Heart left ventricle (tissue), 16 donors: ENCODE results near the gene RBM33. TPM values are rescaled to one million over a fixed set of nuclear protein-coding genes. Genes with fewer than 3 reads are reported as not detected.

Source experiments
- ATAC-seq, 4 donors: fragments of 200-7000 bp; cut with Tn5 transposase; one replicate each; pipeline ENCODE4 v1.9.1; 2020 to 2022; ENCODE audit warnings: moderate library complexity in 4 of 4, mild to moderate bottlenecking in 3 of 4, moderate number of reproducible peaks in 1 of 4
- DNase-seq, 5 donors: peaks; one replicate each; pipeline ENCODE4 v3.0.0-alpha.2; 2020
- H3K27ac ChIP-seq, 12 donors: fragments of 200-600 bp; sonication (generic) in 4 of 12; one replicate each; pipeline versions ENCODE4 v1.5.0 to v1.8.0; 2016 to 2022; ENCODE audit warnings: mild to moderate bottlenecking in 2 of 12
- H3K27me3 ChIP-seq, 9 donors: fragments of 200-600 bp; sonication (generic) in 2 of 9; one replicate each; pipeline versions ENCODE4 v1.5.1 to v1.8.0; 2016 to 2022; ENCODE audit warnings: mild to moderate bottlenecking in 3 of 9
- H3K36me3 ChIP-seq, 9 donors: fragments of 200-600 bp; sonication (generic) in 2 of 9; one replicate each; pipeline versions ENCODE4 v1.5.0 to v1.8.0; 2018 to 2022; ENCODE audit warnings: mild to moderate bottlenecking in 2 of 9
- H3K4me1 ChIP-seq, 12 donors: fragments of 200-600 bp; sonication (generic) in 4 of 12; one replicate each; pipeline versions ENCODE4 v1.5.0 to v1.8.0; 2016 to 2022; ENCODE audit warnings: mild to moderate bottlenecking in 3 of 12
- H3K4me3 ChIP-seq, 12 donors: fragments of 200-600 bp; sonication (generic) in 4 of 12; one replicate each; pipeline versions ENCODE4 v1.5.0 to v1.8.0; 2017 to 2022; ENCODE audit warnings: mild to moderate bottlenecking in 9 of 12, moderate library complexity in 4 of 12
- H3K9me3 ChIP-seq, 12 donors: fragments of 200-600 bp; sonication (generic) in 4 of 12; one replicate each; pipeline versions ENCODE4 v1.5.0 to v1.8.0; 2016 to 2022; ENCODE audit warnings: mild to moderate bottlenecking in 1 of 12
- POLR2A ChIP-seq, 2 donors: fragments of 450-650 bp; IDR thresholded peaks; one replicate each; pipeline ENCODE4 v1.6.1; 2017; ENCODE audit warnings: antibody characterized with exemption in 2 of 2, mild to moderate bottlenecking in 2 of 2, moderate library complexity in 2 of 2
- WGBS, 4 donors: extraction: QIAGEN DNeasy Blood & Tissue Kit in 2 of 4; methylation state at CpG; one replicate each; pipeline versions ENCODE4 v1.1.5 to v1.1.7; 2013 to 2018; 5-methylcytosine and 5-hydroxymethylcytosine counted together
- intact Hi-C, 10 donors: fragments of 100-400 bp; cut with DNase I; formaldehyde crosslinking; loops; one replicate each; pipeline versions ENCODE4 v1.11.1 to v1.14.2; 2022
- polyA plus RNA-seq, 2 donors: library from polyadenylated mRNA; stranded (reverse); fragments of 200-250 nt; gene quantifications; one replicate each; pipeline ENCODE4 v1.2.3, GENCODE V29; 2013
- total RNA-seq, 9 donors: library from RNA; depleted of rRNA in 2 of 9; stranded (reverse); fragments of >200 nt in 2 of 9; fragmentation: NEBNext Ultra II Directional in 3 of 9; extraction: Animal tissue kit (Norgen Biotek cat#: 25700) in 3 of 9; gene quantifications; one replicate each; pipeline versions ENCODE4 v1.1.0 to v1.2.4, GENCODE V29; 2016 to 2023
- TF ChIP-seq, protein P1 (sequence below), 12 donors: fragments of 200-600 bp; sonication (generic) in 4 of 12; IDR thresholded peaks; one replicate each; pipeline versions ENCODE4 v1.5.0 to v1.8.0; 2018 to 2022; ENCODE audit warnings: antibody characterized with exemption in 12 of 12, mild to moderate bottlenecking in 5 of 12
- donor health status: ischemic (EF 13 %, LVEDD 7.1; RV severe dilation, severe dysfunction).
- donor health status: healthy with polysubstance abuse.
- donor health status: DM: no; HTN: yes; CAD: no.
- donor health status: DM: no; HTN: no; CAD: no.
- donor health status: ischemic (EF 25% LVEDD 6.9; RV normal size, moderate dysfunction).
- donor health status: ischemic (EF 25% LVEDD 5.7; RV mildly dilated, moderate dysfunction).
- donor health status: healthy.
- donor health status: DM: yes; HTN: yes; CAD: no.
- donor health status: ischemic (EF 35%, LVEDD 5.7; RV mildly dilated, moderate dysfunction).
- donor health status: nonischemic (EF 11% LVEDD 7.7; RV severe dilation, severe dysfunction).
- donor health status: DM: yes; HTN: yes; CAD: no.
- donor health status: PGD.
- donor health status: ischemic (EF 29% LVEDD 5.4; RV normal size, mild dysfunction).
- donor health status: nonischemic (EF 23%, LVEDD 6.1; RV moderate dilation, normal function).

The RBM33 gene
- total and polyA plus RNA-seq, 11 donors = 13.1 to 40.8 (median 30.2) TPM

GRCh38 chr7:155598810-155599210 lies 45.7 kb upstream of the RBM33 start:
- Histone ChIP-seq H3K27ac (no peak overlapping the region), H3K4me1 (peaks cover 0 to 10% (median 0%) of the 10 kb centered on the region in 12 donors), H3K9me3 (no peaks in the 10 kb centered on the region), H3K4me3 (no peak overlapping the region), H3K36me3 (no peaks in the 10 kb centered on the region), H3K27me3 (peaks cover 0 to 34% (median 4%) of the 10 kb centered on the region in 9 donors)
- intact Hi-C loops = loop anchor here (1.0 to 5.0 kb wide), 10 partner anchors 138 to 172 kb away; no protein-coding TSS in a partner anchor
- TF ChIP-seq, protein P1, sequence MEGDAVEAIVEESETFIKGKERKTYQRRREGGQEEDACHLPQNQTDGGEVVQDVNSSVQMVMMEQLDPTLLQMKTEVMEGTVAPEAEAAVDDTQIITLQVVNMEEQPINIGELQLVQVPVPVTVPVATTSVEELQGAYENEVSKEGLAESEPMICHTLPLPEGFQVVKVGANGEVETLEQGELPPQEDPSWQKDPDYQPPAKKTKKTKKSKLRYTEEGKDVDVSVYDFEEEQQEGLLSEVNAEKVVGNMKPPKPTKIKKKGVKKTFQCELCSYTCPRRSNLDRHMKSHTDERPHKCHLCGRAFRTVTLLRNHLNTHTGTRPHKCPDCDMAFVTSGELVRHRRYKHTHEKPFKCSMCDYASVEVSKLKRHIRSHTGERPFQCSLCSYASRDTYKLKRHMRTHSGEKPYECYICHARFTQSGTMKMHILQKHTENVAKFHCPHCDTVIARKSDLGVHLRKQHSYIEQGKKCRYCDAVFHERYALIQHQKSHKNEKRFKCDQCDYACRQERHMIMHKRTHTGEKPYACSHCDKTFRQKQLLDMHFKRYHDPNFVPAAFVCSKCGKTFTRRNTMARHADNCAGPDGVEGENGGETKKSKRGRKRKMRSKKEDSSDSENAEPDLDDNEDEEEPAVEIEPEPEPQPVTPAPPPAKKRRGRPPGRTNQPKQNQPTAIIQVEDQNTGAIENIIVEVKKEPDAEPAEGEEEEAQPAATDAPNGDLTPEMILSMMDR (IDR thresholded peaks at IDR 0.05) = peak; percentile 93 to 99 (median 96)
- no peak for TF ChIP-seq POLR2A (IDR thresholded peaks at IDR 0.05)
- WGBS, 4 donors = 10 to 12% (median 11%) methylated on average over 12 of the region's 12 CpGs
- ATAC-seq (peak in 3 of 4 donors; percentile 76 to 79 (median 77)), DNase-seq (peak; percentile 61 to 86 (median 75))

DNA sequence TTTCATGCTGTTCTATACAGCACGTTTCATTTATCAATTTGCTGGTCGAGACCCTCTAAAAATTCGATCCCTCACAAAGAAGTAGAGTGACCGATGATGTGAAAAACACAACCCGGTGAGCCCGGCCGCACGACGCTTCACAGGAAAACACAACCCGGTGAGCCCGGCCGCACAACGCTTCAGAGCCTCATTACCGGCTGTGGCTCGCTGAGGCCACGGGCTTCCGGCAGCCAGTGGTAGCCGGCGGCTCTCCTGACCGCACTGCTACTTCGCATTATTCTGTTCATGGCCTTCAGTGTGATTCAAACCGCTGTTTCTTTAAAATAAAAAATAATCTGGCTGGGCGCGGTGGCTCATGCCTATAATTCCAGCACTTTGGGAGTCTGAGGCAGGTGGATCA lies 42.3 kb upstream of the RBM33 start:
- no peak for ATAC-seq
- DNase-seq = no peak
- TF ChIP-seq, protein P1 (IDR thresholded peaks at IDR 0.05) = no peak
- no peak for TF ChIP-seq POLR2A (IDR thresholded peaks at IDR 0.05)
- no peaks in the 10 kb centered on the region for H3K9me3 ChIP-seq
- peaks cover 0 to 23% (median 4%) of the 10 kb centered on the region in 9 donors for H3K27me3 ChIP-seq
- H3K4me1 ChIP-seq = no peaks in the 10 kb centered on the region
- intact Hi-C loops = no loop called here
- no peak overlapping the region for H3K4me3 ChIP-seq
- no peaks in the 10 kb centered on the region for H3K36me3 ChIP-seq
- 89 to 94% (median 90%) methylated on average over 24 of the region's 24 CpGs for WGBS, 4 donors
- H3K27ac ChIP-seq = no peak overlapping the region

- intact Hi-C loops = no loop called here
- Histone ChIP-seq H3K27ac (no peak overlapping the region), H3K9me3 (no peaks in the 10 kb centered on the region), H3K4me3 (no peak overlapping the region), H3K27me3 (peaks cover 0 to 23% (median 4%) of the 10 kb centered on the region in 9 donors), H3K4me1 (no peaks in the 10 kb centered on the region), H3K36me3 (no peaks in the 10 kb centered on the region)
- ATAC-seq (no peak), DNase-seq (no peak)
- WGBS, 4 donors = 64 to 73% (median 70%) methylated on average over 7 of the region's 7 CpGs
- no peak for TF ChIP-seq POLR2A (IDR thresholded peaks at IDR 0.05)
- TF ChIP-seq, protein P1 (IDR thresholded peaks at IDR 0.05) = no peak
Measured at GRCh38 chr7:155602750-155603149, 41.7 kb upstream of the RBM33 start.

- intact Hi-C loops = no loop called here
- Histone ChIP-seq H3K36me3 (no peaks in the 10 kb centered on the region), H3K27ac (no peak overlapping the region), H3K9me3 (no peaks in the 10 kb centered on the region), H3K4me3 (no peak overlapping the region), H3K27me3 (peaks cover 0 to 23% (median 4%) of the 10 kb centered on the region in 9 donors), H3K4me1 (no peaks in the 10 kb centered on the region)
- no peak for TF ChIP-seq POLR2A (IDR thresholded peaks at IDR 0.05)
- TF ChIP-seq, protein P1 (IDR thresholded peaks at IDR 0.05) = no peak
- 34 to 41% (median 37%) methylated on average over 19 of the region's 19 CpGs for WGBS, 4 donors
- no peak for DNase-seq
- no peak for ATAC-seq
Measured at GRCh38 chr7:155603205-155603857, 41.1 kb upstream of the RBM33 start.
